Measurements from ENCODE around the gene CRIM1. TPM values are rescaled to one million over a fixed set of nuclear protein-coding genes. Genes with fewer than 3 reads are reported as not detected.

Gene CRIM1
- total RNA-seq, 1 donor from 2014 or later: 25.8 TPM

DNA sequence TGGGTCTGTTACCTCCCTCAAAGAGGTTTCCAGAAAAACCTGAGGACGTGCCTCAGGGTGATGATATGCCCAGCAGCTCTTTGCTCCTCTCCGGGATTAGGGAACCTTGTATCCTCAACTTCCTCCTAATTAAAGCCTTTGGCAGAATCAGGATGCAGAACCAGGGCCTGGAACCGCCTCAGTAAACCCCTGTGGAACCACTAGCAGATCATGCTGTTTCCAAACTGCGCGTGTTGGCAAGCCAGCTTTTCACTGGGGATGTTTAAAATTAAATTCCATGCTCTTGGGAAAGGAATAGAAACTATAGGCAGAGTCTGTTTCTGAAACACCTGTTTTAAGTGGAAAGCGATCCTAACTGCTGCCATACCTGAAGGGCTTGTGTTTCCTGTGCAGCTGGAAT, 26.4 kb downstream of the CRIM1 start:
- no peaks in the 10 kb centered on the region for H3K27me3 Mint-ChIP-seq
- peaks cover 3% of the 10 kb centered on the region for H3K4me1 Mint-ChIP-seq (ENCODE audit: low read depth)
- no peak for DNase-seq (ENCODE audit: low spot score, unreplicated experiment)
- no peaks in the 10 kb centered on the region for H3K9me3 Mint-ChIP-seq (ENCODE audit: low read depth)
- H3K27ac Mint-ChIP-seq: no peak overlapping the region
- H3K36me3 Mint-ChIP-seq (ENCODE audit: insufficient read depth): no peaks in the 10 kb centered on the region
- TF ChIP-seq CTCF (IDR thresholded peaks at IDR 0.05; ENCODE audit: unreplicated experiment): no peak
- no peak overlapping the region for H3K4me3 Mint-ChIP-seq (ENCODE audit: low read depth)

DNA sequence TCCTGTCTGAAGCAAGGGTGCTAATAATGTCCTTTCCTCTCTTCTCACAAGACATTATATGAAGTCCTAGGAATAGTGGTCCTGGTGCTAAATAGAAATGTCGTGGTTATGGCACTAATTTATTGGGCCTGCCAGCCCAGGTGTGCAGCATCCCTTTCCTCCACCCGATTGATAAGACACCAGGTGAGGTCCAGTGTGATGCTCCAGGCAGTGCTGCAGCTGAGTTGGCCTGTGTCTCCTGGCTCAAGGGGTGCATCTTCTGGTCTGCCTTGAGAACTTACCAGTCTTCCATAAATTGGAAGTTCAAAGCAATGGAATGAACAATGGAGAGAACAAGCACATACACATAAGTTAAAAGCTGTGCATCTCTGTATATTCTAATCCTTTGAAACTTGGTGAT, 26.9 kb downstream of the CRIM1 start:
- H3K27me3 Mint-ChIP-seq: no peaks in the 10 kb centered on the region

DNA sequence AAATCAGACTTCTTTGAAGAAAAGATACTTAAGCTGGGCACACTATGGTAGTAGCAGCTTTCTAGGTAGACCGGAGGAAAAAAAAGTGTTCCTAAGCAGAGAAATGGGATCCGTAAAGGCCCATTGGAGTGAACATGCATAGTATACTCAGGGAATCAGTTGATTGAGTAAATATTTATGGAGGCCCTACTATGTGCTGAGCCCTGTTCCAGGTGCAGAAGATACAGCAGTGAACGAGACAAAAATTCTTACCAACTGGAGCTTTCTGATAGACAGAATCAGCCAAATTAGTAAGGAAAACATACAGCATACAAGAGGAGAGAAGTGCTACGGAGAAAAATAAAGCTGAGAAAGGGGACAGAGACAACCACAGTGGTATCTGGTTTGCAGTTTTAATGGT, 28.1 kb downstream of the CRIM1 start:
- H3K27me3 Mint-ChIP-seq: no peaks in the 10 kb centered on the region
- peaks cover 3% of the 10 kb centered on the region for H3K4me1 Mint-ChIP-seq (ENCODE audit: low read depth)
- no peak overlapping the region for H3K27ac Mint-ChIP-seq
- no peaks in the 10 kb centered on the region for H3K9me3 Mint-ChIP-seq (ENCODE audit: low read depth)
- no peak for DNase-seq (ENCODE audit: low spot score, unreplicated experiment)
- TF ChIP-seq CTCF (IDR thresholded peaks at IDR 0.05; ENCODE audit: unreplicated experiment): no peak
- no peak overlapping the region for H3K4me3 Mint-ChIP-seq (ENCODE audit: low read depth)
- H3K36me3 Mint-ChIP-seq (ENCODE audit: insufficient read depth): no peaks in the 10 kb centered on the region

More for the DNA sequence above, 26.9 kb downstream of the CRIM1 start:
- H3K4me3 Mint-ChIP-seq (ENCODE audit: low read depth): no peak overlapping the region
- no peaks in the 10 kb centered on the region for H3K9me3 Mint-ChIP-seq (ENCODE audit: low read depth)
- DNase-seq (ENCODE audit: low spot score, unreplicated experiment): no peak
- H3K27ac Mint-ChIP-seq: no peak overlapping the region
- no peak for TF ChIP-seq CTCF (IDR thresholded peaks at IDR 0.05; ENCODE audit: unreplicated experiment)
- peaks cover 3% of the 10 kb centered on the region for H3K4me1 Mint-ChIP-seq (ENCODE audit: low read depth)
- H3K36me3 Mint-ChIP-seq (ENCODE audit: insufficient read depth): no peaks in the 10 kb centered on the region

DNA sequence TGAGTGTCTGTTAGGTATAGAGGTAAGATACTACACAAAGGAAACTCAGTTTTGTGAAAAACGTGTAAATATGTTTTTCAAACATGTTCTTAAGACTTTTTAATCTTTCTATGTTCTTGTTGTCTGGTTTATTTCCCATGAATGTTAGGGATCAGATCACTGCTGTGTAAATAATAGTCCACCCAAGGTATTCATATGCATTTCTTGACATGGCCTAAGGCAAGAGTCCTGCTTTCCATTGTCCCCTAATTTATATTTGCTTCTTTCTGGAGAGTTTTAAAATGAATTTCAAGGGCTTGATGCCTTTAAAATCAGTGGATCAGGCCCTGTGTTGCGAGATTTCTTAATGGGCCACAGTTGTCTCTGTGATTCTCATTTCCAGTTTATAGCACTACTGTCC, 28.9 kb downstream of the CRIM1 start:
- no peaks in the 10 kb centered on the region for H3K27me3 Mint-ChIP-seq
- DNase-seq (ENCODE audit: low spot score, unreplicated experiment): no peak
- no peak for TF ChIP-seq CTCF (IDR thresholded peaks at IDR 0.05; ENCODE audit: unreplicated experiment)
- H3K36me3 Mint-ChIP-seq (ENCODE audit: insufficient read depth): no peaks in the 10 kb centered on the region
- no peaks in the 10 kb centered on the region for H3K9me3 Mint-ChIP-seq (ENCODE audit: low read depth)
- H3K4me3 Mint-ChIP-seq (ENCODE audit: low read depth): no peak overlapping the region
- H3K27ac Mint-ChIP-seq: no peak overlapping the region
- H3K4me1 Mint-ChIP-seq (ENCODE audit: low read depth): peaks cover 6% of the 10 kb centered on the region

DNA sequence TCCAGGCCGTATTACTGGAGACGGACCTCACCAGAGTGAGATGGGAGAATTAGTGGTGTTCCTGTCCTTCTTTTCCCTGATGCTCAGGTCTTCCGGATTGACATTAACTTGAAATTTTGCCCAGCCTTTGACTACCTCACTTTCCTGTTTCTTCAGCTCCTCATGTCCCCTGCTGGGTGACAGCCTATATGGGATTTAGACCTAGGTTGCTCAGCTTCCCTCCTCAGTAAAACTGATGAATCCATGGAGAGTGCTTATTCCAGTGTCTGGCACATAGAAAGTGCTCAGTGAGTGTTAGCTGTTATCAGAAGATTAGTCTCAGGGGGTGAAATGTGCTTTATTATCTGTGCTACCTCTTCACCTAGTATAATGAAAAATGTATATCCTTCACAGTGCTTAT, 30.0 kb downstream of the CRIM1 start:
- no peak for TF ChIP-seq CTCF (IDR thresholded peaks at IDR 0.05; ENCODE audit: unreplicated experiment)
- no peak for DNase-seq (ENCODE audit: low spot score, unreplicated experiment)
- Mint-ChIP-seq H3K27me3 (no peaks in the 10 kb centered on the region), H3K4me3 (ENCODE audit: low read depth) (no peak overlapping the region), H3K4me1 (ENCODE audit: low read depth) (peaks cover 3% of the 10 kb centered on the region), H3K9me3 (ENCODE audit: low read depth) (no peaks in the 10 kb centered on the region), H3K27ac (no peak overlapping the region), H3K36me3 (ENCODE audit: insufficient read depth) (no peaks in the 10 kb centered on the region)

All from progenitor cell of endocrine pancreas (in vitro differentiated cells).